GM18907 (cell line): Measurements from ENCODE around the gene CFAP77.

Experiments
- ATAC-seq: cut with Tn5 transposase; IDR thresholded peaks from one replicate; pipeline ENCODE4 v1.9.1; 2021; ENCODE audit warnings: mild to moderate bottlenecking, moderate library complexity; ENCODE audit not compliant: unreplicated experiment

Gene CFAP77

GRCh38 chr9:132486706-132487350 lies 76.8 kb downstream of the CFAP77 start:
- ATAC-seq: no peak

GRCh38 chr9:132487351-132487791 lies 77.4 kb downstream of the CFAP77 start:
- ATAC-seq: no peak

GRCh38 chr9:132487980-132488535 lies 78.0 kb downstream of the CFAP77 start:
- ATAC-seq: no peak

- no peak for ATAC-seq
These were observed 78.6 kb downstream of the CFAP77 start for GRCh38 chr9:132488626-132489025.

- no peak for ATAC-seq
These were observed 79.5 kb downstream of the CFAP77 start for GRCh38 chr9:132489536-132489935.

- ATAC-seq: no peak
These were observed 84.8 kb downstream of the CFAP77 start for GRCh38 chr9:132494857-132495256.

- no peak for ATAC-seq
These were observed 87.7 kb downstream of the CFAP77 start for GRCh38 chr9:132497731-132498130.

- ATAC-seq: no peak
These were observed 88.7 kb downstream of the CFAP77 start for GRCh38 chr9:132498531-132499210.

GRCh38 chr9:132499251-132499650 lies 89.2 kb downstream of the CFAP77 start:
- no peak for ATAC-seq

GRCh38 chr9:132500193-132500592 lies 90.2 kb downstream of the CFAP77 start:
- ATAC-seq: no peak

GRCh38 chr9:132502480-132502879 lies 92.5 kb downstream of the CFAP77 start:
- no peak for ATAC-seq

GRCh38 chr9:132503116-132503515 lies 93.1 kb downstream of the CFAP77 start:
- ATAC-seq: no peak

GRCh38 chr9:132504488-132504887 lies 94.5 kb downstream of the CFAP77 start:
- ATAC-seq: no peak

- no peak for ATAC-seq
These were observed 96.1 kb downstream of the CFAP77 start for GRCh38 chr9:132505991-132506655.

GRCh38 chr9:132506977-132507669 lies 97.1 kb downstream of the CFAP77 start:
- no peak for ATAC-seq

GRCh38 chr9:132507670-132508469 lies 97.9 kb downstream of the CFAP77 start:
- no peak for ATAC-seq

- ATAC-seq: no peak
These were observed 100.2 kb downstream of the CFAP77 start for GRCh38 chr9:132509928-132510874.

GRCh38 chr9:132511191-132511999 lies 101.4 kb downstream of the CFAP77 start:
- no peak for ATAC-seq
